IMR-90 (cell line): ENCODE data around the gene ZFYVE28. TPM values are rescaled to one million over a fixed set of nuclear protein-coding genes. Genes with fewer than 3 reads are reported as not detected.

Experiments used
- ATAC-seq: fragments of 200-7000 bp; cut with Tn5 transposase; 2 replicates; pipeline ENCODE4 v1.9.1; 2020; ENCODE audit warnings: low read depth, mild to moderate bottlenecking, moderate library complexity
- BruUV-seq: library from RNA; stranded (reverse); fragments of 400-500 nt; replicated peaks from 2 replicates; lab custom pipeline; 2021; lab: Mats Ljungman, UMichigan
- CTCF ChIA-PET: fragments of 300-600 bp; formaldehyde crosslinking; extraction: SDS; loops from one replicate; lab custom pipeline; 2021; ENCODE audit warnings: antibody characterized with exemption; lab: Yijun Ruan, JAX
- POLR2A ChIA-PET: fragments of 300-600 bp; sonication (Branson Sonifier 250); formaldehyde crosslinking; loops from one replicate; lab custom pipeline; 2022; ENCODE audit warnings: antibody characterized with exemption; ENCODE audit not compliant: unreplicated experiment; lab: Charles Lee
- DNase-seq: peaks from one replicate; pipeline ENCODE4 v3.0.0; 2013
- H2AFZ ChIP-seq: replicated peaks from 2 replicates; pipeline ENCODE3; 2013; ENCODE audit warnings: low read length, mild to moderate bottlenecking; ENCODE audit not compliant: poor library complexity
- H2AK5ac ChIP-seq: 2 replicates; pipeline ENCODE4 v1.6.1; 2013; ENCODE audit warnings: low read depth, low read length, inconsistent platforms
- H2AK9ac ChIP-seq: replicated peaks from 2 replicates; pipeline ENCODE3; 2013; ENCODE audit warnings: mild to moderate bottlenecking, low read depth, low read length, moderate library complexity; ENCODE audit not compliant: poor library complexity
- H2BK120ac ChIP-seq: 2 replicates; pipeline ENCODE4 v1.6.1; 2013; ENCODE audit warnings: low read depth, low read length, inconsistent platforms
- H2BK15ac ChIP-seq: 3 replicates; pipeline ENCODE4 v1.6.1; 2013; ENCODE audit warnings: low read depth, low read length, inconsistent platforms
- H2BK20ac ChIP-seq: 2 replicates; pipeline ENCODE4 v1.6.1; 2013; ENCODE audit warnings: low read depth, mild to moderate bottlenecking, inconsistent platforms, low read length, moderate library complexity
- H2BK5ac ChIP-seq: 2 replicates; pipeline ENCODE4 v1.6.1; 2013; ENCODE audit warnings: mild to moderate bottlenecking, low read depth, low read length, inconsistent platforms; ENCODE audit not compliant: poor library complexity, severe bottlenecking
- H3K14ac ChIP-seq: replicated peaks from 2 replicates; pipeline ENCODE4 v1.6.1; 2013; ENCODE audit warnings: low read depth, low read length, inconsistent platforms
- H3K18ac ChIP-seq: 2 replicates; pipeline ENCODE4 v1.6.1; 2013; ENCODE audit warnings: low read depth, low read length, control low read depth
- H3K23ac ChIP-seq: 2 replicates; pipeline ENCODE4 v1.6.1; 2013; ENCODE audit warnings: low read depth, low read length, inconsistent platforms
- H3K27ac ChIP-seq: 2 replicates; pipeline ENCODE4 v1.5.1; 2013; ENCODE audit warnings: mild to moderate bottlenecking, control low read depth, low read length; ENCODE audit not compliant: insufficient read depth
- H3K27me3 ChIP-seq: 2 replicates; pipeline ENCODE4 v1.6.1; 2013; ENCODE audit warnings: low read length; ENCODE audit not compliant: control insufficient read depth, insufficient read depth
- H3K36me3 ChIP-seq: 2 replicates; pipeline ENCODE4 v1.6.1; 2013; ENCODE audit warnings: low read length, mixed read lengths; ENCODE audit not compliant: control insufficient read depth, insufficient read depth
- H3K4ac ChIP-seq: 2 replicates; pipeline ENCODE4 v1.6.1; 2013; ENCODE audit warnings: low read depth, low read length, inconsistent platforms
- H3K4me1 ChIP-seq: 2 replicates; pipeline ENCODE4 v1.6.1; 2013; ENCODE audit warnings: low read length, mixed read lengths; ENCODE audit not compliant: control insufficient read depth, insufficient read depth
- H3K4me2 ChIP-seq: 2 replicates; pipeline ENCODE4 v1.6.1; 2013; ENCODE audit warnings: low read depth, mild to moderate bottlenecking, control low read depth, low read length, moderate library complexity
- H3K4me3 ChIP-seq: 2 replicates; pipeline ENCODE4 v1.5.1; 2013; ENCODE audit warnings: low read depth, mild to moderate bottlenecking, control low read depth, low read length, moderate library complexity; ENCODE audit not compliant: insufficient read depth
- H3K56ac ChIP-seq: 2 replicates; pipeline ENCODE4 v1.6.1; 2013; ENCODE audit warnings: low read length, inconsistent platforms; ENCODE audit not compliant: insufficient read depth; ENCODE audit errors: extremely low read depth
- H3K79me1 ChIP-seq, 2 experiments: 2 replicates each; pipeline ENCODE4 v1.6.1; 2013; ENCODE audit warnings: low read length in 2 of 2, inconsistent platforms in 1 of 2, low read depth in 1 of 2
- H3K9ac ChIP-seq: 2 replicates; pipeline ENCODE4 v1.6.1; 2013; ENCODE audit warnings: low read depth, low read length, control low read depth
- H3K9me1 ChIP-seq: 2 replicates; pipeline ENCODE4 v1.6.1; 2013; ENCODE audit warnings: low read length, inconsistent platforms; ENCODE audit not compliant: insufficient read depth
- H3K9me3 ChIP-seq: 2 replicates; pipeline ENCODE4 v1.6.1; 2013; ENCODE audit warnings: low read length; ENCODE audit not compliant: control insufficient read depth, insufficient read depth
- H4K20me1 ChIP-seq: 2 replicates; pipeline ENCODE4 v1.6.1; 2013; ENCODE audit warnings: low read length, inconsistent platforms; ENCODE audit not compliant: insufficient read depth
- H4K5ac ChIP-seq: 2 replicates; pipeline ENCODE4 v1.6.1; 2013; ENCODE audit warnings: mild to moderate bottlenecking, low read depth, low read length, control low read depth
- H4K8ac ChIP-seq, 2 experiments: 2 replicates each; pipeline ENCODE4 v1.6.1; 2013; ENCODE audit warnings: low read depth in 2 of 2, low read length in 2 of 2, control low read depth in 1 of 2, inconsistent platforms in 1 of 2
- H4K91ac ChIP-seq: 2 replicates; pipeline ENCODE4 v1.6.1; 2013; ENCODE audit warnings: low read depth, low read length, inconsistent platforms; ENCODE audit not compliant: insufficient read depth
- BHLHE40 ChIP-seq: fragments of 150-350 bp; IDR thresholded peaks from 2 replicates; pipeline ENCODE4 v1.6.1; 2016; ENCODE audit warnings: mild to moderate bottlenecking, low read depth, low read length
- CEBPB ChIP-seq: IDR thresholded peaks from 2 replicates; pipeline ENCODE4 v1.6.1; 2012; ENCODE audit warnings: low read depth, low read length, improper control_type of control experiment
- CTCF ChIP-seq: conservative IDR thresholded peaks from 2 replicates; pipeline ENCODE4 v1.5.1; 2012; ENCODE audit warnings: mild to moderate bottlenecking, low read depth, low read length, improper control_type of control experiment
- MAFK ChIP-seq: IDR thresholded peaks from 2 replicates; pipeline ENCODE4 v1.6.1; 2012; ENCODE audit warnings: low read depth, low read length, improper control_type of control experiment
- MAZ ChIP-seq: IDR thresholded peaks from 2 replicates; pipeline ENCODE4 v1.6.1; 2012; ENCODE audit warnings: low read depth, mild to moderate bottlenecking, low read length, improper control_type of control experiment, moderate library complexity, borderline replicate concordance
- MXI1 ChIP-seq: IDR thresholded peaks from 2 replicates; pipeline ENCODE4 v1.6.1; 2012; ENCODE audit warnings: low read depth, mild to moderate bottlenecking, low read length, moderate library complexity, borderline replicate concordance
- POLR2A ChIP-seq: IDR thresholded peaks from 2 replicates; pipeline ENCODE4 v1.6.1; 2012; ENCODE audit warnings: mild to moderate bottlenecking, low read depth, low read length
- RAD21 ChIP-seq: IDR thresholded peaks from 2 replicates; pipeline ENCODE4 v1.6.1; 2012; ENCODE audit warnings: low read length, improper control_type of control experiment
- RCOR1 ChIP-seq: IDR thresholded peaks from 2 replicates; pipeline ENCODE4 v1.6.1; 2012; ENCODE audit warnings: mild to moderate bottlenecking, low read length, improper control_type of control experiment; ENCODE audit not compliant: insufficient replicate concordance
- RFX5 ChIP-seq: IDR thresholded peaks from 2 replicates; pipeline ENCODE4 v1.8.0; 2012; ENCODE audit warnings: low read depth, mild to moderate bottlenecking, low read length, moderate library complexity
- WGBS, 2 experiments: methylation state at CpG; one replicate each; pipeline versions ENCODE4 v1.1.5 to v1.1.7; 2013; ENCODE audit warnings: missing lambda C conversion rate in 2 of 2; ENCODE audit not compliant: insufficient read length in 1 of 2; ENCODE audit errors: extremely low coverage in 2 of 2; 5-methylcytosine and 5-hydroxymethylcytosine counted together
- dilution Hi-C: fragments of 300-500 bp; cut with HindIII; formaldehyde crosslinking; loops from one replicate; pipeline ENCODE4 v1.14.3; 2018; ENCODE audit warnings: low sequenced_read_pairs; ENCODE audit not compliant: unreplicated experiment
- in situ Hi-C: fragments of 300-500 bp; cut with MboI; formaldehyde crosslinking; loops from 3 replicates; pipeline ENCODE4 v1.14.3; 2019; ENCODE audit warnings: low sequenced_read_pairs, inconsistent platforms, mixed read lengths
- intact Hi-C: fragments of 100-400 bp; cut with micrococcal nuclease; formaldehyde crosslinking; loops from 2 replicates; pipeline ENCODE4 v1.10.0; 2022
- polyA plus RNA-seq, 3 experiments: library from polyadenylated mRNA; depleted of rRNA; stranded (reverse); fragments of >200 nt; gene quantifications; 2 replicates each; pipeline ENCODE4 v1.2.3, GENCODE V29; 2012; ENCODE audit warnings: low replicate concordance in 1 of 3
- total RNA-seq: library from RNA; depleted of rRNA; stranded (reverse); fragments of >200 nt; gene quantifications from 2 replicates; pipeline ENCODE4 v1.2.3, GENCODE V29; 2012
- TF ChIP-seq, protein P1 (sequence below): fragments of 150-350 bp; IDR thresholded peaks from 2 replicates; pipeline ENCODE4 v1.6.1; 2017; ENCODE audit warnings: mild to moderate bottlenecking, antibody characterized with exemption, low read length, low read depth

Gene ZFYVE28
- total and polyA plus RNA-seq, 2 of the 4 experiments (the other 2 are of a cell fraction): 0.36 to 1.2 TPM

DNA sequence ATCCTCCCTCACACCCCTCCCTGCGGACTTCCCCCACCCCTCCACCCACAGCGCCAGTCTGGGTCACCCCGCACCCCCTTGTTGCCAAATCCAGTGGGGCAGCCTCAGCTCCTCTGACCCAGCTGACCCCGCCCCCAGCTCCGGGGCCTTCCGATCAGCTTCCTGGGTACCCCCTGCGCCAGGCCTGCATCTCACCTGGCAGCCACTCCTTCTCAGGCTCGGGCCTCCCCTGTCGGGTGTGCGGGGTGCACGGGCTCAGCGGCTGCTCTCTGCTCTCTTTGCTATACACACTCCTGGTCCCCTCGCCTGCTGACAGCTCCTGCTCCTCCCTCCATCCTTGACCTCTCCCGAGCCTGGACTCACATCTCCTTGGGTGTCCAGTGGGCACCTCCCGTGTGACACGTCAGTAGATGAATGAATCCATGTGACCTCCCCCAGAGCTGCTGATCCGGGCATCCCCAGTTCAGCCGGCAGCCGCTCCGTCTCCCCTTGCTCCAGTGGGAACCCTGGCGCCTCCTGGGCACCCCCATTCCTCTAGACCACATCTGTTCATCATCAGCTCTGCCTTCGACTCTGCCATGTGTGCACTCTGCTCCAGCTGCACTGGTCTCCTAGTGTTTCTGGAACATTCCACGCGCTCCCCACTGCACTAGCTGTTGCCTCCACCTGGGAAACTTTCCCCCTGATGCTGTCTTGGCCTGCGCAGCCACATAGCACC, 10.2 kb upstream of the ZFYVE28 start:
- H3K36me3 ChIP-seq: no peaks in the 10 kb centered on the region
- 0 out of 2 replicates have a peak, but pooled peaks cover 3% of the 10 kb centered on the region for H3K9me1 ChIP-seq
- H3K4ac ChIP-seq: no peak overlapping the region
- WGBS, 2 experiments: 61% methylated on average over 21 of the region's 25 CpGs; no CpG with 5 or more reads in 1 of the 2 experiments
- H4K5ac ChIP-seq: no peak overlapping the region
- no peak overlapping the region for H2BK20ac ChIP-seq
- H3K56ac ChIP-seq: no peak overlapping the region
- no peak overlapping the region for H3K4me2 ChIP-seq
- H2BK120ac ChIP-seq: no peak overlapping the region
- no peak overlapping the region for H2BK5ac ChIP-seq
- ChIA-PET CTCF (no interaction called here), POLR2A (no interaction called here)
- intact Hi-C loops: no loop called here
- ATAC-seq (no peak), DNase-seq (no peak)
- no peak overlapping the region for H4K8ac ChIP-seq
- H4K91ac ChIP-seq: no peak overlapping the region
- H3K23ac ChIP-seq: no peak overlapping the region
- H3K79me1 ChIP-seq: no peaks in the 10 kb centered on the region
- peaks cover 7% of the 10 kb centered on the region for H4K20me1 ChIP-seq
- peaks cover 5% of the 10 kb centered on the region; the same call in 1 of the 2 replicates for H3K27me3 ChIP-seq
- H2AFZ ChIP-seq: no peak overlapping the region
- H2BK15ac ChIP-seq: no peak overlapping the region
- H3K4me3 ChIP-seq: no peak overlapping the region
- in situ Hi-C loops: no loop called here
- H3K18ac ChIP-seq: no peak overlapping the region
- no peak overlapping the region for H3K9ac ChIP-seq
- no peak overlapping the region for H3K27ac ChIP-seq
- dilution Hi-C loops: no loop called here
- peaks cover 7% of the 10 kb centered on the region for H3K4me1 ChIP-seq
- BruUV-seq: no TSS peak
- peaks cover 4% of the 10 kb centered on the region; the same call in 1 of the 2 replicates for H3K9me3 ChIP-seq
- H3K14ac ChIP-seq: no peak overlapping the region
- TF ChIP-seq MXI1 (no peak), CTCF (no peak), BHLHE40 (no peak), CEBPB (no peak), RCOR1 (no peak), RFX5 (no peak), POLR2A (no peak), RAD21 (no peak), MAZ (no peak), MAFK (no peak)
- TF ChIP-seq, protein P1, sequence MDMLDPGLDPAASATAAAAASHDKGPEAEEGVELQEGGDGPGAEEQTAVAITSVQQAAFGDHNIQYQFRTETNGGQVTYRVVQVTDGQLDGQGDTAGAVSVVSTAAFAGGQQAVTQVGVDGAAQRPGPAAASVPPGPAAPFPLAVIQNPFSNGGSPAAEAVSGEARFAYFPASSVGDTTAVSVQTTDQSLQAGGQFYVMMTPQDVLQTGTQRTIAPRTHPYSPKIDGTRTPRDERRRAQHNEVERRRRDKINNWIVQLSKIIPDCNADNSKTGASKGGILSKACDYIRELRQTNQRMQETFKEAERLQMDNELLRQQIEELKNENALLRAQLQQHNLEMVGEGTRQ: no peak
- H2AK9ac ChIP-seq: no peak overlapping the region
- no peak overlapping the region for H2AK5ac ChIP-seq
